HG02798 (cell line): Measurements from ENCODE around the gene KLHL26.

Experiments
- ATAC-seq: cut with Tn5 transposase; IDR thresholded peaks from one replicate; pipeline ENCODE4 v1.9.1; 2021; ENCODE audit warnings: mild to moderate bottlenecking; ENCODE audit not compliant: unreplicated experiment, poor library complexity

Gene KLHL26

DNA sequence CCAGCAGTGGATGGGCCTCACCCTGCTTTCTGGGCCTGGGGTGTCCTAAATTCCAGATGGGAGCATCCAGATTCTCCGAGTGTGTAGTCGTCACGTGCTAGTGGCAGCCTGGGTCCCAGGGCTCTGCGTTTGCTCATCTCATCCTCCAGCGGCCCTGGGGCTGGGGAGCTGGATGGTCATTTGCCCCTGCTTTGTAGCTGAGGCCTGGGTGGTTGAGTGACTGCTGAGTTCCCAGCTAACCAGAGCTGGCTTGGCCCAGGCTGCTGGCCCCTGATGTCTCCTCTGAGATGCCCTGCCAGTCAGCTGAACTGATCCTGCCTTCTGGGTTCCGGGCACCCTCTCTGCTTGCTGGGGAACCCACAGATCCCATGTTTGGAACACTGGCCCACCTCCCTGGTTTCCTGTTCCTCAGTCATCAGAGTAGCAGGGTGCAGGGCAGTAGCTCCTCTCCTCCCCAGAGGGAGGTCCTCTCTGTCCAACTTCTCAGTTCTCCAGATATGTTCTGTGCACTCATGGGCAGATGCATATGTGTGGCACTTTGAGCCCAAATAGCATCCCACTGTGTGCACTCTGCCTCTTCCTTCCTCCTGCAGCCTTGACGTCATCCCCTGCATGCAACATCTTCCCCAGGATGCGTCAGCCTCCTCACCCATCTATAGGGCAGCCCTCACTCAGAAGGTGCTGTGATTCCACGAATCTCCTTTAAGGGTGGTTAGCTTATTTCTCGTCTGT, 24.3 kb downstream of the KLHL26 start:
- no peak for ATAC-seq

DNA sequence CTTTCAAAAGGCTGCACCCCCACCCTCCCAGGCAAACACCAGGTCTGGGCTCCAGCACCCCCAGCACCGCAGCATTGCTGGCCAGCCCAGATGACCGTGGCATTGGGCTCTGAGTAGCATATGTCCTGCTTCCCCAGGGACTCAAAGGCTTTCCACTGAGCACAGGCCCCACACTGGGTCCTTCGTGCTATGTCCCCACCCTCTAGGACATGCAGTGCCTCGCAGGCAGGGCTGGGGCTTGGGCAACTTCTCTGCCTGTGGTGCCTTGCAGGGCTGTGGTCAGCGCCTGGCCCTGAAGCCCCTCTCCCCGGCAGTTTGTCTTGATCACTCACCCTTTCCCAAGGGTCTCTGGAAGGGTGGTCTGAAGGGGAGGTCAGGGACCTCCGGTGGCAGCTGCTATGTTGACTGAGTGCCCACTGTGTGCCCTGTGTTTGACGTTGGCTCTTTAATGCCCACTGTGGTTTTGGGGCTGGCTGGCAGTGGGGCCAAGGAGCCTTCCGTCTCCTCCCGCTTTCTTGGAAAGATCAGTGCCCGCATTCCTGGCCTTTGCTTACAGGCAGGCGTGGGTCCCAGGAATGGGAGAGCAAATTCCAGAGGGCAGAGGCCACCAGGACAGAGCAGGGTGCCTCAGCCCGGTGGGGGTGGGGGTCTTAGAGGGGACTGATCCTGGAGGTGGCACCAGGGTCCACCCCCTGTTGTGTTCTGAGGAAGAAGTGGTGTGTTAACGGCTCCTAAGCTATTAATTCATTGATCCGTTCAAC, 26.3 kb downstream of the KLHL26 start:
- ATAC-seq = no peak

DNA sequence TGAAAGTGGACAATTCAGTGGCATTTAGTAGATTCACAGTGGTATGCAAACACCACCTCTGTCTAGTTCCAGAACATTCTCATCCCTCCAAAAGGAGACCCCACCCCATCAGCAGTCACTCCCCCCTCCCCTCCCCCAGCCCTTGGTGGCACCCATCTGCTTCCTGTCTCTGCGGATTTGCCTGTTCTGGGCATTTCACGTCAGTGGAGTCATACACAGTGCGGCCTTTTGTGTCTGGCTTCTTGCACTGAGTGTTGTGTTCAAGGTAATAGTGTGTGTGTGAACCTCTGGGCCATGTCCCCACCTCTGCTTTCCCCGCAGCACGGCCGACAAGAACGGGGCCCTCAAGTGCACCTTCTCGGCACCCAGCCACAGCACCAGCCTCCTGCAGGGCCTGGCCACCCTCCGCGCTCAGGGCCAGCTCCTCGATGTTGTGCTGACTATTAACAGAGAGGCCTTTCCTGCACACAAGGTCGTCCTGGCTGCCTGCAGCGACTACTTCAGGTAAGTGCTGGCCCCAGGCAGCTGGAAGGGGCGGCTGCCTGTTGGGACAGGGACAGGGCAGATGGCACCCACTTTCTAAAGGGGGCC, 27.2 kb downstream of the KLHL26 start:
- ATAC-seq = no peak

DNA sequence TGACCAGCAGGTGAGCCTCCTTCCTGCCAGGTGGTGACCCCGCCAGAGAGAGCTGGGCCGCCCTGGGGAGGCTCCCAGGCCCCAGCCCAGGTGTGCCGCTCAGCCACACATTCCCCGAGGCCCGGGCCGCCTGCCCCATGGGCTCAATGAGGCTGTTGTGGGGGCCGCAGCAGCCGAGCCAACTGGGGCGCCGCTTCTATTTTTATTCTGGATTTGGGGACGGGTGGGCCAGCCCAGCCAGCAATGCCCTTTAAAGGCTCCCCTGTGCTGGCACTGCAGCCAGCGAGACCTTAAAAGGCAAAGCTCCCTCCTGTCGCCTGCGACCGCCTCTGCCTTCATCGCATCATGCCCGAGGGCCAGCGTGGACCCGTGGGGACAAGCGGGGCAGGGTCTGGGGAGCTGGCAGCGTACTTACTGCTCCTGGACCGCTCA, 29.0 kb downstream of the KLHL26 start:
- ATAC-seq = no peak

DNA sequence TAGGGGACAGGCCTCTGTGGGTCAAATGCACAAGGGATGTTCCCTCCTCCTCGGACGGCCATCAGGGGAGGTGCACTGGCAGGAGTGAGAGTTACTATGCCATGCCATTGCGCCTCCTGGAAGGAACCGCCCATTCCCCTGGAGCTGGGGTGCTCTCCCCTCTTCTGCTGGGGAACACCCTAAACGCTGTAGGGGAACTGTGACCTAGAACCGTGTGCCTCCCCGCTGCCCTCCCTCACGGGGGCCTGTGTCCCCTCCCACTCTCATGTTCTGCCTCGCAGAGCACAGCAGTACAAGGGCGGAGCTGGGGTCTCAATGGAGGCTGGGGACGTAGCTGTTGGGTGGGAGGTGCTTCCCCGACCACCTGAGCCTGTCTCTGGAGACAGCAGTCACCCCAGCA, 29.5 kb downstream of the KLHL26 start:
- ATAC-seq = no peak

DNA sequence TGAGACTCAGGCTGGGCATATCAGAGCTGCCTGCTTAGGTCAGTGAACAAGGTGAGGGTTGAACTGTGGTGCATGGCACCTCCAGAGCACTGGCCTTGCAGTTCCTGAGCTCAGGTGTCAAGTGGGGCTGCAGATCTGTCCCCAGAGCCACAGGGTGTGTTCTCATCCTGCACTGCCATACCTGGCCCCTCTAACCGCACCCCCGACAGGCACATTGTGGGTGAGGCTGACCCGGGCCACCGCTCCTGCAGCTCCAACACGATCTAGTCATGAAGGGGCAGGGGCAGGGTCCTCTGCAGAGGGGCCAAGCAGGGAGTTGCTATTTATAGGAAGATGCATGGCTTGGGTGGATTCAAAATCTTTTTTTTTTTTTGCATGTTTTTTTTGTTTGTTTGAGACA, 30.0 kb downstream of the KLHL26 start:
- ATAC-seq = no peak

DNA sequence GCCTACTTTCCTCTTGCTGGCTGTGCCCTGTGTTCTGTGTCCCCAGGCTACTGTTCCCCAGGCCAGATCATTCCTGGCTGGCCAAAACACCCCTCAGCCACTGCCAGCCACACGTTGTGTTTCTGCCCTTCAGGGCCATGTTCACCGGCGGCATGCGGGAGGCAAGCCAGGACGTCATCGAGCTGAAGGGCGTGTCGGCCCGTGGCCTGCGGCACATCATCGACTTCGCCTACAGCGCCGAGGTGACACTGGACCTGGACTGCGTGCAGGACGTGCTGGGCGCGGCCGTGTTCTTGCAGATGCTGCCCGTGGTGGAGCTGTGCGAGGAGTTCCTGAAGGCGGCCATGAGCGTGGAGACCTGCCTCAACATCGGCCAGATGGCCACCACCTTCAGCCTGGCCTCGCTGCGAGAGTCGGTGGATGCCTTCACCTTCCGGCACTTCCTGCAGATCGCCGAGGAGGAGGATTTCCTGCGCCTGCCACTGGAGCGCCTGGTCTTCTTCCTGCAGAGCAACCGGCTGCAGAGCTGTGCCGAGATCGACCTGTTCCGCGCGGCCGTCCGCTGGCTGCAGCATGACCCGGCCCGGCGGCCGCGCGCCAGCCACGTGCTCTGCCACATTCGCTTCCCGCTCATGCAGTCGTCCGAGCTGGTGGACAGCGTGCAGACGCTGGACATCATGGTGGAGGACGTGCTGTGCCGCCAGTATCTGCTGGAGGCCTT, 30.9 kb downstream of the KLHL26 start:
- ATAC-seq = no peak

DNA sequence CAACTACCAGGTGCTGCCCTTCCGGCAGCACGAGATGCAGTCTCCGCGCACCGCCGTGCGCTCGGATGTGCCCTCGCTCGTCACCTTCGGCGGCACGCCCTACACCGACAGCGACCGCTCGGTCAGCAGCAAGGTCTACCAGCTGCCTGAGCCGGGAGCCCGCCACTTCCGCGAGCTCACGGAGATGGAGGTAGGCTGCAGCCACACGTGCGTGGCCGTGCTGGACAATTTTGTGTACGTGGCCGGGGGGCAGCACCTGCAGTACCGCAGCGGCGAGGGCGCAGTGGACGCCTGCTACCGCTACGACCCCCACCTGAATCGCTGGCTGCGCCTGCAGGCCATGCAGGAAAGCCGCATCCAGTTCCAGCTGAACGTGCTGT, 31.4 kb downstream of the KLHL26 start:
- ATAC-seq = no peak

DNA sequence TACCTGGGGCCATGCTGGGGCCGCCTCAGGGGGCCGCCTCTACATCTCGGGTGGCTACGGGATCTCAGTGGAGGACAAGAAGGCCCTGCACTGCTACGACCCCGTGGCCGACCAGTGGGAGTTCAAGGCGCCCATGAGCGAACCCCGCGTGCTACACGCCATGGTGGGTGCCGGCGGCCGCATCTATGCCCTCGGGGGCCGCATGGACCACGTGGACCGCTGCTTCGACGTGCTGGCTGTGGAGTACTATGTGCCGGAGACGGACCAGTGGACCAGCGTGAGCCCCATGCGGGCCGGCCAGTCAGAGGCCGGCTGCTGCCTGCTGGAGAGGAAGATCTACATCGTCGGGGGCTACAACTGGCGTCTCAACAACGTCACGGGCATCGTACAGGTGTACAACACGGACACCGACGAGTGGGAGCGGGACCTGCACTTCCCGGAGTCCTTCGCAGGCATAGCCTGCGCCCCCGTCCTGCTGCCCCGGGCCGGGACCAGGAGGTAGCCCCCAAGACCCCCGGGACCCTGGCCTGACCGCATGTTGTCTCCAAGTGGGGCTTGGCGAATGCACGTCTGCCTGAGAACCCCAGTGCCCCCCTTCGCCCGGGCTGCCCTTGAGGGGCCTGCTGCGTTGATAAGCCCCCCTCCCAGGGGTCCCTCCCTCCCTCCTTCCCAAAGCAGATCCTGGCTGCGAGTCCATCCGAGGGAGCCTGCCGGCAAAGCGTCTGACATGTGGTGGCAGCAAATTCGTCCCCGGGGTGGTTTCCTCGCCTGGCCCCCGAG, 32.1 kb downstream of the KLHL26 start:
- no peak for ATAC-seq

DNA sequence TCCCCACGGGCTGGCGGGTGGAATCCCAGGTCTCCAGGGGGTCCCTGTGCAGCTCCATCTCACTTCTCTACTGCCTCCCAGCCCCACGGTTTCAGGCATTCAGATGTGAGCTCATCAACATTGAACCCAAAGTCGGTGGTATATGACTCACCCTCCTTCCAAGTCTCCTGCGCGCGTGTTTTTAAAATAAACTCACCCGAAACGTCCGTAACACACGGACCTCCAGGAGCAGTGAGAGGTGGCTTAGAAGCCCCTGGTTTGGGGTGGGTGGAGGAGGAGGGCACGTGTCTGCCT, 32.6 kb downstream of the KLHL26 start:
- ATAC-seq = no peak

DNA sequence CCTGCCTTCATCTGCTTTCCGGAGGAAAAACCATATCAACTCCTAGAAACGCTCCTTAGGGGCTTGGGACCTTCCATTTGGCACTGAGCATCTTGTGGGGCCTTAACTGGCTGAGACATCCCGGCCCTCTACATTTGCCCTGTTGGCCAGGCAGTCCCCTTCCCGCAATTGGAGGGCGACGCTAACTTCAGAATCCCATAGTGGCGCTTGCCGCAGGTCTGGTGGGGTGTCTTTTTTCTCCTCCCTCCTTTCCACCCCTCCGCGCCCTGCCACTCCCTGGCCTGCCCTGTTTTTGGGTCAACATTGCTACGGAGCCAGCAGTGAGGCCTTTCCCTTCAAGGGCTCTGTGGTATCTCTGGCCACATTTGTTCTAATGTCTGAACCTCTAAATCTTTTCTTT, 33.1 kb downstream of the KLHL26 start:
- no peak for ATAC-seq

DNA sequence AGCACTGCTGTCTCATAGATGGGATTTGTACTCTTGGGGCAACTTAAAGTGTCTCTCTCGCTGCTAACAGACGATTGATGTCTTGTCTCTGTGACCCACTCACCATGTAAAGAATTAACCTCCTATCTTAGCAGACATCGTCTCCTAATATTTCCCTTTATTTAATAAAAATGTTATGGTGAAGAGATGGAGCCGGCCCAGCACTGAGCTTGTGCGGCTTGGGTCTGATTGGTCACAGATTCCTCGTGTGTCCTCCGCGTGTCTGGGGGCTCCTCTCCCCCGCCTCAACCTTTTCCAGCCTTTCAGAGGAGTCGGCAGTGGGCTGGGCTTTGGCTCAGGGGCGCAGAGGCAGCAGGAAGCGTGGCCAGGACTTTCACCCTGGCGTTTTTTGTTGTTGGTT, 33.5 kb downstream of the KLHL26 start:
- no peak for ATAC-seq

DNA sequence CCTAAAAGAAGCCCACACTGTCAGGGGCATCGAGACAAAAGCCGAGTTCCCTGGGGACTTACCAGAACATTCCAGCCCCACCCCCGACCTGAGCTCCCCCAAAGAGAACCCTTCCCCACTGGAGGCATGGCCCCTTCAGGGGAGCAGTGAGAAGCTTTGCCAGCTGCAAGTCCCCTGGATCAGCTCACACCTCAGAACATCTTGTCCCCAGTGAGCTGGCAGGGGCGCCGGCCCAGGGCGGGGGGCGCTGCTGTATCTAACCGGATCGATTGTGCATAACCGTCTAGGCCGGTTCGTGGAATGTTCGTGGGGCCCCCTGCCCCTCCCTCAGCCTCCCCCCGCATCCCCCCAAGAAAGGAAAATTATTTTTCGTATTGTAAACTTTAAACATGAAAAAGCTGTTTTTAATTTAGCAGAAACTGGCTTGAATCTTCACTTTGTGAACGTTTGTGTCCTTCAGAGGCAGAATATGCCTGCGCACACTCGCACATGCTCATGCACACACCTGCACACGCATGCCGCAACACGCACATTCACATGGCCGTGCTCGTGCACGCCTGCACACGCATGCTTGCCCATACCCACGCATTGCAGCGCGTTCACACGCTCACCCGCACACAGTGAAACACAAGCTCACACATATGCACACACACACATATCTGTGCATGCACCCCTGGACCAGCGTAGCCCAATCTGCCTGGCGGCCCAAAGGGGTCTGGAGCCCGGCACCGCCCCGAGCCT, 34.6 kb downstream of the KLHL26 start:
- ATAC-seq = no peak

DNA sequence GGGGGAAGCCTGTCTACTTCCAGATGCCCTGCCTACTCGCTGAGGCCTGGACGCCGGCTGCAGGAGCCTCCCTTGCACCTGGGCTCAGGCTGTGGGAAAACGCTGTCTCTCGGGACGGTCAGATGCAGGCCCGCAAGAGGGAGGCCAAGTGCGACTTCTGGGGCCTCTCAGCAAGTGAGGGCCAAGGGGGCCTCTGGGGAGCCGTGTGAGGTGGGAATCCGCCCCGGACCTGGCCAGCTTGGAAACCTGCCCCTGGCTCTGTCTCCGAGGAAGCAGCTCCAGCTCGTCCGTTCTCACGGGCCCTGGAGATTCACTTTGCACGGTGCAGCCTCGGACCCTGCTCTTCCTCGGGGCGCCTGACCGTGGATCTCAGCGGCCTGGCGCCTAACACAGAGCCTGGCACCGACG, 35.2 kb downstream of the KLHL26 start:
- no peak for ATAC-seq

DNA sequence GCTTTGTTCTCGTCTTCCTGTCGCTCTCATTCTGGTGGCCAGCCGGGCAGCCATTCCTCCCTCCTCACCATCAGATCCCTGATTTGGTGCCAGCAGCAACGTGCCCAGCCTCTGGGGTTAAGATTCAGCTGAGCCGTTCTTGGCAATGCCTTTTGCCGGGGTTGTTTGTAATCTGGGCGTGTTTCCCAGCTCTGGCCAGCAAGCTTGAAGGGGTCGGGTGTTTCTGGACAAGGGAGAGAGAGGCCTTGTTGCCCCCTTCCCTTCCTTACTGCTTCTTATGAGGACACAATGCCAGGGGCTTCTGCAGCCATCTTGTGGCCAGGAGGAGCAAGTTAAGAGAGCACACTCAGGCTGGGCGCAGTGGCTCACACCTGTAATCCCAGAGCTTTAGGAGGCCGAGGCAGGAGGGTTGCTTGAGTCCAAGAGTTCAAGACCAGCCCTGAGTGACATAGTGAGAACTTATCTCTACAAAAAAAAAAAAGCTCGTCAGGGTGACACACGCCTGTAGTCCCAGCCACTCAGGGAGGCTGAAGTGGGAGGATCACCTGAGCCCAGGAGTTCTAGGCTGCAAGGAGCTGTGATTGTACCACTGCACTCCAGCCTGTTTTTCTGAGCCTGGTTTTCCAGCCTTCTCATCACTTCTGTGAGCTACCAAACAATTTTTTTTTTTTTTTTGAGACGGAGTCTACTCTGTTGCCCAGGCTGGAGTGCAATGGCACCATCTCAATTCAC, 35.9 kb downstream of the KLHL26 start:
- ATAC-seq = no peak

DNA sequence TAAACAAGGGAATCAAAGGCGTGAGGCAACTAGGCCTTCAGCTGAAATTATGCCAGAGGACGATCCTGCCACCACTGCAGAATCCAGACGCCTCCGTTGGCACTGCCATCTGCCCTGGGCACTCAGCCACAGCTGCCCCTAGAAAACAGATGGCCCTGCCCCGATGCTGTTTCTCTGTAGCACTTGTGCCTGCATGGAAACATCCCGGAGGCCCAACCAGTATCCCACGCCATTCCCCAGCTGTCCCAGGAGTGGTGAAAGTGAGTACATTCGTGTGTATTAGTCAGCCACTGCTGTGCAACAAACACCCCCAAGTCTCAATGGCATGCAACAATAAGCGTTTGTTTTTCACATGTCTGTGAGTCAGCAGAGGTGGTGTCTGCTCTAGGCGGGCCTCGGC, 37.8 kb downstream of the KLHL26 start:
- no peak for ATAC-seq

DNA sequence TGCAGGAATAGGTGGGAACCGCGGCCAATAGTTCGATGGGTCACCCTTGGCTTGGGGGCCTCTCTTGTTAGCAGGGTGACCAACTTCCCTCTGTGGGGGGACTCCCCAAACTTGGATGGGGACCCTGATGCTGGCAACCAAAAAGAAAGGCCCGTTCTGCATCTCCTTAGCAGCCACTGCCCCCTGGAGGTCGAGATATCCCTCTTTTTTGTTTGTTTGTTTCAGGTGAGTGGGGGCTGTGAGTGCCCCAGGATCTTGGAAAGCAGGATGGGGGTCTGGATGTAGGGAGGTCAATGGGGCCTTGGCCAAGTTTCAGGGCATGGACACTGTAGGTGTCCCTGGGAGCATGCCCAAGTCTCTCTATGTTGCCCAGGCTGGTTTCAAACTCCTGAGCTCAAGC, 39.0 kb downstream of the KLHL26 start:
- ATAC-seq = no peak

DNA sequence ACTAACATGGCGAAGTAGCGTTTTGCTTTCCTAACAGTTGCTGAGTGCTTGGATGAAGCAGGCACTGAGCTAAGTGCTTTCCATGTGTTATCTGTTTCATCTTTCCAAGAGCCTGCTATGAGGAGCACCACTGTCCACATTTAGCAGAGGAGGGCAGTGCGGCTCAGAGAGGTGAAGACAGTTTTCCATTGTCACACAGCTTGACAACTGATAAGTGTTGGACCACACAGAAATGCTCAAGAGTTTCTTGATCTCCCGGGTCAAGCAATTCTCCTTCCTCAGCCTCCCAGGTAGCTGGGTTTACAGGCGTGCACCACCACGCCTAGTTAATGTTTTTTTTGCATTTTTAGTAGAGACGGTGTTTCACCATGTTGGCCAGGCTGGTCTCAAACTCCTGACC, 39.9 kb downstream of the KLHL26 start:
- ATAC-seq = no peak

DNA sequence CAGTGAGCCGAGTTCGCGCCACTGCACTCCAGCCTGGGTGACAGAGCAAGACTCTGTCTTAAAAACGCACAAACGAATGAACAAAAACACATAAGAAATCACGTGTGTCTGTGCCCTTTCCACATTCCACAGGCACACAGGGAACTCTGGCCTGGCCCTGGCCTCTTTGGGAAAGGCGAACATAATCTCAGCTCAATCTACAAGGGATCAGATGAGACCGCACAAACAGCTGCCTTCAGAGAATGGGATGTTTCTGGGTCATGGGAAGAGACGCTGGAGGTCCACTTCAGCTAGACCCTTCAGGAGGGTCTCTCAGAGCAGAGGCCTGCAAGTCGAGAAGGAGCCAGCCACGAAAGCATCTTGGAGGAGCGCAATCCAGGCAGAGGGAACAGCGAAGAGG, 40.3 kb downstream of the KLHL26 start:
- no peak for ATAC-seq
